GM20000 (cell line): Measurements from ENCODE around the gene GOLGA8A.
"Not testable (repeated sequence)": the region's sequence is repeated elsewhere in the genome, so short reads cannot be mapped to it uniquely, and the experiment has no call there.

Experiments used
- DNase-seq: peaks from one replicate; pipeline ENCODE4 v3.0.0; 2012; ENCODE audit warnings: low spot score
- CTCF ChIP-seq: IDR thresholded peaks from 2 replicates; pipeline ENCODE4 v1.5.1; 2012; ENCODE audit warnings: mild to moderate bottlenecking, control low read depth; ENCODE audit errors: extremely low read depth, missing control alignments

Gene GOLGA8A

GRCh38 chr15:34435658-34436057 lies 1.9 kb downstream of the GOLGA8A start:
- DNase-seq: no peak
- no peak for TF ChIP-seq CTCF

GRCh38 chr15:34434627-34435305 lies 2.8 kb downstream of the GOLGA8A start:
- DNase-seq: no peak
- TF ChIP-seq CTCF: no peak

- DNase-seq: not testable (repeated sequence)
Observed at GRCh38 chr15:34433956-34434626, 3.5 kb downstream of the GOLGA8A start.

GRCh38 chr15:34430642-34431041 lies 7.0 kb downstream of the GOLGA8A start:
- not testable (repeated sequence) for DNase-seq

GRCh38 chr15:34423425-34424090 lies 14.1 kb downstream of the GOLGA8A start:
- not testable (repeated sequence) for DNase-seq

- not testable (repeated sequence) for DNase-seq
Observed at GRCh38 chr15:34420953-34421352, 16.7 kb downstream of the GOLGA8A start.

GRCh38 chr15:34418435-34418834 lies 19.2 kb downstream of the GOLGA8A start:
- DNase-seq: not testable (repeated sequence)

GRCh38 chr15:34409511-34409910 lies 28.1 kb downstream of the GOLGA8A start:
- not testable (repeated sequence) for DNase-seq

GRCh38 chr15:34408973-34409372 lies 28.6 kb downstream of the GOLGA8A start:
- not testable (repeated sequence) for DNase-seq

GRCh38 chr15:34403899-34404298 lies 33.7 kb downstream of the GOLGA8A start:
- not testable (repeated sequence) for DNase-seq

- not testable (repeated sequence) for DNase-seq
Observed at GRCh38 chr15:34403160-34403598, 34.4 kb downstream of the GOLGA8A start.

- not testable (repeated sequence) for DNase-seq
Observed at GRCh38 chr15:34397637-34398259, 39.9 kb downstream of the GOLGA8A start.

- DNase-seq: not testable (repeated sequence)
Observed at GRCh38 chr15:34392981-34393380, 44.6 kb downstream of the GOLGA8A start.

- DNase-seq: not testable (repeated sequence)
Observed at GRCh38 chr15:34389594-34390086, 48.0 kb downstream of the GOLGA8A start.
